Cardiac muscle cell (in vitro differentiated cells and primary cell): ENCODE results near the gene ENOPH1. TPM values are rescaled to one million over a fixed set of nuclear protein-coding genes. Genes with fewer than 3 reads are reported as not detected.
"Not testable (repeated sequence)": the region's sequence is repeated elsewhere in the genome, so short reads cannot be mapped to it uniquely, and the experiment has no call there.

Experiments
- DNase-seq, 2 donors: peaks; one replicate each; pipeline versions ENCODE4 v3.0.0 to v3.0.0-alpha.2; 2010 to 2017; ENCODE audit warnings: low read depth in 1 of 2, low spot score in 1 of 2
- H3K27ac ChIP-seq: fragments of 200-600 bp; sonication (generic); 2 replicates; pipeline ENCODE4 v1.5.1; 2016
- H3K27me3 ChIP-seq: fragments of 200-600 bp; sonication (generic); 2 replicates; pipeline ENCODE4 v1.6.0; 2016; ENCODE audit warnings: control low read depth
- H3K36me3 ChIP-seq: fragments of 200-600 bp; sonication (generic); 2 replicates; pipeline ENCODE4 v1.5.1; 2016; ENCODE audit warnings: control low read depth
- H3K4me1 ChIP-seq: fragments of 200-600 bp; sonication (generic); 2 replicates; pipeline ENCODE4 v1.8.1; 2017; ENCODE audit warnings: low read depth, mild to moderate bottlenecking, mixed run types
- H3K4me3 ChIP-seq: fragments of 200-600 bp; sonication (generic); 2 replicates; pipeline ENCODE4 v1.5.1; 2016; ENCODE audit warnings: mild to moderate bottlenecking
- H3K9me3 ChIP-seq: fragments of 200-600 bp; sonication (generic); 2 replicates; pipeline ENCODE4 v1.5.1; 2017; ENCODE audit warnings: low read depth, mild to moderate bottlenecking, control low read depth
- CTCF ChIP-seq: IDR thresholded peaks from 2 replicates; pipeline ENCODE4 v1.5.1; 2012; ENCODE audit warnings: low read depth, mild to moderate bottlenecking, low read length
- polyA plus RNA-seq: library from polyadenylated mRNA; unstranded; fragments of >200 nt; fragmentation: Nextera tagmentation; extraction: Ambion mirVana; gene quantifications from 2 replicates; pipeline ENCODE4 v1.2.1, GENCODE V29; 2016
- total RNA-seq: library from RNA; depleted of rRNA; stranded (reverse); fragments of >200 nt; gene quantifications from 2 replicates; pipeline ENCODE4 v1.2.3, GENCODE V29; 2016

The ENOPH1 gene
- total and polyA plus RNA-seq, 2 experiments from 2014 or later: 23.2 to 43.4 TPM

- H3K36me3 ChIP-seq: no peaks in the 10 kb centered on the region
- no peak for DNase-seq
- TF ChIP-seq CTCF: no peak
- no peaks in the 10 kb centered on the region for H3K27me3 ChIP-seq
- H3K4me1 ChIP-seq: peaks cover 7% of the 10 kb centered on the region
- H3K4me3 ChIP-seq: no peak overlapping the region
- no peaks in the 10 kb centered on the region for H3K9me3 ChIP-seq
- no peak overlapping the region for H3K27ac ChIP-seq
Measured at GRCh38 chr4:82388405-82388804, 42.0 kb upstream of the ENOPH1 start.

GRCh38 chr4:82390061-82390460 lies 40.3 kb upstream of the ENOPH1 start:
- H3K4me1 ChIP-seq, H3K36me3 ChIP-seq, H3K27me3 ChIP-seq, H3K27ac ChIP-seq, H3K9me3 ChIP-seq, DNase-seq, H3K4me3 ChIP-seq: not testable (repeated sequence)

GRCh38 chr4:82394896-82395295 lies 35.5 kb upstream of the ENOPH1 start:
- Histone ChIP-seq H3K4me3 (no peak overlapping the region), H3K27ac (no peak overlapping the region), H3K9me3 (no peaks in the 10 kb centered on the region), H3K27me3 (no peaks in the 10 kb centered on the region), H3K36me3 (no peaks in the 10 kb centered on the region), H3K4me1 (no peaks in the 10 kb centered on the region)
- no peak for TF ChIP-seq CTCF
- no peak for DNase-seq

- no peaks in the 10 kb centered on the region for H3K9me3 ChIP-seq
- TF ChIP-seq CTCF: no peak
- H3K27me3 ChIP-seq: no peaks in the 10 kb centered on the region
- no peaks in the 10 kb centered on the region for H3K36me3 ChIP-seq
- DNase-seq: no peak
- H3K4me3 ChIP-seq: no peak overlapping the region
- no peak overlapping the region for H3K27ac ChIP-seq
- H3K4me1 ChIP-seq: no peaks in the 10 kb centered on the region
Measured at GRCh38 chr4:82397527-82397926, 32.9 kb upstream of the ENOPH1 start.

GRCh38 chr4:82398263-82398662 lies 32.1 kb upstream of the ENOPH1 start:
- TF ChIP-seq CTCF: no peak
- H3K36me3 ChIP-seq: no peaks in the 10 kb centered on the region
- no peaks in the 10 kb centered on the region for H3K27me3 ChIP-seq
- H3K4me1 ChIP-seq: no peaks in the 10 kb centered on the region
- H3K9me3 ChIP-seq: no peaks in the 10 kb centered on the region
- no peak for DNase-seq
- H3K27ac ChIP-seq: no peak overlapping the region
- H3K4me3 ChIP-seq: no peak overlapping the region

GRCh38 chr4:82401600-82401999 lies 28.8 kb upstream of the ENOPH1 start:
- Histone ChIP-seq H3K4me3 (no peak overlapping the region), H3K27ac (no peak overlapping the region), H3K9me3 (no peaks in the 10 kb centered on the region), H3K36me3 (no peaks in the 10 kb centered on the region), H3K27me3 (no peaks in the 10 kb centered on the region), H3K4me1 (no peaks in the 10 kb centered on the region)
- TF ChIP-seq CTCF: no peak
- DNase-seq: no peak
